Body of pancreas (tissue), 4 donors: ENCODE results near the gene ONECUT1.

Experiments
- POLR2A ChIP-seq, 3 donors: fragments of 450-650 bp; IDR thresholded peaks; one replicate each; pipeline ENCODE4 v1.6.1; 2016; ENCODE audit warnings: antibody characterized with exemption in 3 of 3, mild to moderate bottlenecking in 2 of 3
- TF ChIP-seq, protein P1 (sequence below), 7 experiments: fragments of 450-650 bp in 4 of 7; fragments of 200-600 bp in 3 of 7; sonication (generic) in 3 of 7; IDR thresholded peaks; one replicate each; pipeline ENCODE4 v1.5.1; 2016 to 2019; ENCODE audit warnings: antibody characterized with exemption in 7 of 7

DNA sequence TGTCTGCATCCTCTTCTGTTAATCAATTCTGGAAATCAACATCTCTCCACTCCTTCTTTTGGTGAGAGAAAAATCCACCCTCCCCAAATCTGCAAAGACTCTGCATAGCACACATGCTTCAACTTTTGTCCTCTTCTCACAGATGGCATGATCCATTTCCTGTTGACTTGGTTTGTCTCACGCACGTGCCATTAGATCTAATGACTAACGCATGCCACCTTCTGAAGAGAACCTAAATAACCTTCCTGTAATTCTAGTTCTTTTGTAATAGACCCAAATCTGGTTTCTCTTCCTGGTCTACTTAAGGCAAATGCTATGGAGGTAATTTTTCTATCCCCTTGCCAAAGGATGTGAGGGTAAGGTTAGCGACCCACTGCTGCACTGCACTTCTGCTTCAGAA lies 60.0 kb downstream of the ONECUT1 start:
- TF ChIP-seq, protein P1, sequence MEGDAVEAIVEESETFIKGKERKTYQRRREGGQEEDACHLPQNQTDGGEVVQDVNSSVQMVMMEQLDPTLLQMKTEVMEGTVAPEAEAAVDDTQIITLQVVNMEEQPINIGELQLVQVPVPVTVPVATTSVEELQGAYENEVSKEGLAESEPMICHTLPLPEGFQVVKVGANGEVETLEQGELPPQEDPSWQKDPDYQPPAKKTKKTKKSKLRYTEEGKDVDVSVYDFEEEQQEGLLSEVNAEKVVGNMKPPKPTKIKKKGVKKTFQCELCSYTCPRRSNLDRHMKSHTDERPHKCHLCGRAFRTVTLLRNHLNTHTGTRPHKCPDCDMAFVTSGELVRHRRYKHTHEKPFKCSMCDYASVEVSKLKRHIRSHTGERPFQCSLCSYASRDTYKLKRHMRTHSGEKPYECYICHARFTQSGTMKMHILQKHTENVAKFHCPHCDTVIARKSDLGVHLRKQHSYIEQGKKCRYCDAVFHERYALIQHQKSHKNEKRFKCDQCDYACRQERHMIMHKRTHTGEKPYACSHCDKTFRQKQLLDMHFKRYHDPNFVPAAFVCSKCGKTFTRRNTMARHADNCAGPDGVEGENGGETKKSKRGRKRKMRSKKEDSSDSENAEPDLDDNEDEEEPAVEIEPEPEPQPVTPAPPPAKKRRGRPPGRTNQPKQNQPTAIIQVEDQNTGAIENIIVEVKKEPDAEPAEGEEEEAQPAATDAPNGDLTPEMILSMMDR (IDR thresholded peaks at IDR 0.05): no peak
- no peak for TF ChIP-seq POLR2A (IDR thresholded peaks at IDR 0.05)
